ENCODE results near the gene UROD. TPM values are rescaled to one million over a fixed set of nuclear protein-coding genes. Genes with fewer than 3 reads are reported as not detected.

Gene UROD
- total RNA-seq, 6 donors from 2014 or later: 38.6 to 76.3 (median 63.3) TPM

DNA sequence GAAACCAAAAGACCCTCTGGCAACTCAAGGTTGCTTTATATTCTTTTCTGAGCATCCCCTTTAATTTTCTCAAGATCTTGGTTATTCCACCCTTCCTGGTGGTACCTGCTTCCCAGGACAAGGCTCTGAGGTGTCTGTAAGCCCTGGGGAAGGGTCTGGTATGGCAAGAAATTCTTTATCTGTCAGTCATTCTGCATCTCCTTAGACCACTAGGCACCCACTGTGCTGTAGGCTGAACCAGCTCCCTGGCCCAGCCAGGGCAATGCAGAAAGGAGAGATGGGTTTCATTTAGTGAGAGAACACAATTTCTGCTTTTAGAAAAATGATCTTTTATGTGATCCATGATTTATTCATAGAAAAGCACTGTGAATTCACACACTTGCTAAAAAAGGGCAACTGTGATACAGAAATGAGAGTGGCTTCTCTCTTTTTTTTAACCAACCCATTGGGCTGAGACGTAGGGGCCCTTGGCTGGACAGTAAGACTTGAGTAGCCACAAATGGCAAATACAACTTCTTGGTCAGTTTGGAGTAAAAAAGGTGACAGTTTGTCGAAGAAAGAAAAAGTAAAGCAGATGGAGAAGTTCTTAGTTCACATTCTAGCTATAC is 4.1 kb downstream of the UROD start:
- Histone ChIP-seq H3K4me1 (peaks cover 15 to 32% (median 17%) of the 10 kb centered on the region in 4 donors), H3K4me3 (no peak overlapping the region), H3K27me3 (no peaks in the 10 kb centered on the region), H3K36me3 (peaks cover 0 to 15% (median 0%) of the 10 kb centered on the region in 4 donors), H3K27ac (no peak overlapping the region), H3K9me3 (no peaks in the 10 kb centered on the region)
- ATAC-seq (ENCODE audit: low FRiP score in 2 of 2) (no peak), DNase-seq (no peak)
- TF ChIP-seq EP300 (IDR thresholded peaks at IDR 0.05) (no peak), POLR2AphosphoS5 (IDR thresholded peaks at IDR 0.05) (no peak), POLR2A (IDR thresholded peaks at IDR 0.05) (no peak)
- TF ChIP-seq, protein P1, sequence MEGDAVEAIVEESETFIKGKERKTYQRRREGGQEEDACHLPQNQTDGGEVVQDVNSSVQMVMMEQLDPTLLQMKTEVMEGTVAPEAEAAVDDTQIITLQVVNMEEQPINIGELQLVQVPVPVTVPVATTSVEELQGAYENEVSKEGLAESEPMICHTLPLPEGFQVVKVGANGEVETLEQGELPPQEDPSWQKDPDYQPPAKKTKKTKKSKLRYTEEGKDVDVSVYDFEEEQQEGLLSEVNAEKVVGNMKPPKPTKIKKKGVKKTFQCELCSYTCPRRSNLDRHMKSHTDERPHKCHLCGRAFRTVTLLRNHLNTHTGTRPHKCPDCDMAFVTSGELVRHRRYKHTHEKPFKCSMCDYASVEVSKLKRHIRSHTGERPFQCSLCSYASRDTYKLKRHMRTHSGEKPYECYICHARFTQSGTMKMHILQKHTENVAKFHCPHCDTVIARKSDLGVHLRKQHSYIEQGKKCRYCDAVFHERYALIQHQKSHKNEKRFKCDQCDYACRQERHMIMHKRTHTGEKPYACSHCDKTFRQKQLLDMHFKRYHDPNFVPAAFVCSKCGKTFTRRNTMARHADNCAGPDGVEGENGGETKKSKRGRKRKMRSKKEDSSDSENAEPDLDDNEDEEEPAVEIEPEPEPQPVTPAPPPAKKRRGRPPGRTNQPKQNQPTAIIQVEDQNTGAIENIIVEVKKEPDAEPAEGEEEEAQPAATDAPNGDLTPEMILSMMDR (IDR thresholded peaks at IDR 0.05): no peak
- 72 to 89% methylated on average over 2 of the region's 2 CpGs for WGBS, 2 donors

DNA sequence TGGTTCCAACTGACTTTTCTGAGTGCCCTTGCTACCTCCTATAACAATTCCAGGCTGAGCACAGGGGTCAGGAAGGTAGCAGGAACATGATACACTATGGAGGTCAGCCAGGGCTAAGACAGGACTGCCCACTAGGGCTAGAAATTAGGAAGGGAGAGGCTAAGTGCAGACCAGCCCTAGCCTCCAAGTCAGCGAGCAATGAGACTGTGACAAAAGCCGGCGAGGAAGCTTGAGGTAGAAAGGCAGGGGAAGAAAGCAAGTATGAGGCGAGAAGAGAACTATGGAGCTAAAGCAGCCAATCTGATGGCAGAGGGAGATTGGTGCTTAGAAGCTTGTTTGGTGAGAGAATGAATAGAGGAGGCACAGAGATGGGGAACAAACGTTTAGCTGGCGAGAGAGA is 4.7 kb downstream of the UROD start:
- no peaks in the 10 kb centered on the region for H3K9me3 ChIP-seq
- H3K4me3 ChIP-seq: no peak overlapping the region
- peaks cover 10 to 26% (median 12%) of the 10 kb centered on the region in 4 donors for H3K4me1 ChIP-seq
- peaks cover 0 to 15% (median 0%) of the 10 kb centered on the region in 4 donors for H3K36me3 ChIP-seq
- ATAC-seq (ENCODE audit: low FRiP score in 2 of 2) (no peak), DNase-seq (no peak)
- no peaks in the 10 kb centered on the region for H3K27me3 ChIP-seq
- H3K27ac ChIP-seq: no peak overlapping the region
- WGBS, 2 donors: 66 to 69% methylated on average over 6 of the region's 6 CpGs
- no peak for TF ChIP-seq POLR2AphosphoS5 (IDR thresholded peaks at IDR 0.05)
- no peak for TF ChIP-seq POLR2A (IDR thresholded peaks at IDR 0.05)
- TF ChIP-seq, protein P1 (IDR thresholded peaks at IDR 0.05): no peak
- no peak for TF ChIP-seq EP300 (IDR thresholded peaks at IDR 0.05)

DNA sequence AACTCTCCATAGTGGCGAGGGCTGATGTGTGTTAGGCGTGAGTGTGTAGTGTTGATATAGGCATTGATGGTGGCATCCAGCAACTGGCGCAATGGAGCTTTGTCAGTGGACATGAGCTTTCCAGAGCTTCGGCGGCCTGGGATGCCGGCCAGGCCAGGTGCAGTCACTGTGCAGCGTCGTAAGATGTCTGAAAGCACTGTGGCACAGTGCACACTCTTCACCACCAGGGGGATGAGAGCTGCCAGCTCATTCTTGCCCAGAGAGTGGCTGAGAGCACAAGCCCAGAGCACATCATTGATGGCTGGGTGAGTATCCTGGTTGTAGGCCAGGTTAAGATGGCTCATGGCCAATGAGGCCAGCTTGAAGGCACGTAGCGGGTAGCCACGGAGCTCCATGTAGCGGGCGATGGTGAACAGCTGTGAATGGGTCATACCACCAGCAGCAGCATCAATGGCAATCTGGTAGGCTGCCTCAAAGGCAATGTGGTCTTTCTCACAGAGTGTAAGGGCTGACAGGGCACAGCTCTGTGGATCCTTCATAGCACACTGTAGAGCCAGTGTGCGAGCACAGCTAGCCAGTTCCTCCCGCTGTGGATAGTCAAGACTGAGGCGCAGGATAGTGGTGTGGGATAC is 6.7 kb downstream of the UROD start:
- ATAC-seq (ENCODE audit: low FRiP score in 2 of 2) (peak; percentile 72 to 87), DNase-seq (peak; percentile 67 to 76)
- peaks cover 0 to 15% (median 0%) of the 10 kb centered on the region in 4 donors for H3K36me3 ChIP-seq
- no peaks in the 10 kb centered on the region for H3K9me3 ChIP-seq
- H3K27me3 ChIP-seq: no peaks in the 10 kb centered on the region
- TF ChIP-seq POLR2AphosphoS5 (IDR thresholded peaks at IDR 0.05): no peak
- no peak for TF ChIP-seq POLR2A (IDR thresholded peaks at IDR 0.05)
- TF ChIP-seq, protein P1 (IDR thresholded peaks at IDR 0.05): peak; percentile 63 to 95 (median 86)
- TF ChIP-seq EP300 (IDR thresholded peaks at IDR 0.05): no peak
- no peak overlapping the region for H3K4me3 ChIP-seq
- peaks cover 0 to 9% (median 1%) of the 10 kb centered on the region in 4 donors for H3K4me1 ChIP-seq
- H3K27ac ChIP-seq: no peak overlapping the region
- whole genome bisulfite sequencing, 2 donors: 64 to 81% methylated on average over 9 to 16 of the region's 16 CpGs

DNA sequence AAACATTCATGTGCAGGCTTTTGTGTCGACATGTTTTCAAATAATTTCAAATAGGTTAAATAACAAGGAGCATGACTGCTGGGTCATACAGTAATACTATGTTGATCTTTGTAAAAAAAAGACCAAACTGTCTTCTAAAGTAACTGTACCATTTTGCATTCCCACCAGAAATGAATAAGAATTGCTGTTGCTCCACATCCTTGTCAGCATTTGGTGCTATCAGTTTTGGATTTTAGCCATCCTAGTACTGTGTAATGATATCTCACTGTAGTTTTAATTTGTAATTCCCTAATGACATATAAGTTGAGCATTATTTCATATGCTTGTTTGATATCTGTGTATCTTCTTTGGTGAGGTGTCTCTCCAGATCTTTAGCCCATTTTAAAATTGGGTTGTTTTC is 11.6 kb downstream of the UROD start:
- no peaks in the 10 kb centered on the region for H3K27me3 ChIP-seq
- no peak for ATAC-seq (ENCODE audit: low FRiP score in 2 of 2)
- TF ChIP-seq POLR2AphosphoS5 (IDR thresholded peaks at IDR 0.05): no peak
- TF ChIP-seq EP300 (IDR thresholded peaks at IDR 0.05): no peak
- TF ChIP-seq POLR2A (IDR thresholded peaks at IDR 0.05): no peak
- TF ChIP-seq, protein P1 (IDR thresholded peaks at IDR 0.05): no peak

More for the DNA sequence above, 11.6 kb downstream of the UROD start:
- no peak for DNase-seq
- no peaks in the 10 kb centered on the region for H3K4me1 ChIP-seq
- H3K9me3 ChIP-seq: no peaks in the 10 kb centered on the region
- H3K4me3 ChIP-seq: no peak overlapping the region
- WGBS, 2 donors: 96 to 98% methylated on average over 1 of the region's 1 CpG
- H3K36me3 ChIP-seq: no peaks in the 10 kb centered on the region
- H3K27ac ChIP-seq: no peak overlapping the region

All from upper lobe of left lung (tissue), 6 donors.